Heart left ventricle (tissue), 13 donors: ENCODE results near the gene KCNJ6.

Source experiments
- CTCF ChIP-seq, 12 donors: fragments of 200-600 bp; sonication (generic) in 4 of 12; IDR thresholded peaks; one replicate each; pipeline versions ENCODE4 v1.5.0 to v1.8.0; 2018 to 2022; ENCODE audit warnings: antibody characterized with exemption in 12 of 12, mild to moderate bottlenecking in 5 of 12
- POLR2A ChIP-seq, 2 donors: fragments of 450-650 bp; IDR thresholded peaks; one replicate each; pipeline ENCODE4 v1.6.1; 2017; ENCODE audit warnings: antibody characterized with exemption in 2 of 2, mild to moderate bottlenecking in 2 of 2, moderate library complexity in 2 of 2
- donor health status: ischemic (EF 13 %, LVEDD 7.1; RV severe dilation, severe dysfunction).
- donor health status: DM: no; HTN: yes; CAD: no.
- donor health status: DM: no; HTN: no; CAD: no.
- donor health status: ischemic (EF 25% LVEDD 6.9; RV normal size, moderate dysfunction).
- donor health status: ischemic (EF 25% LVEDD 5.7; RV mildly dilated, moderate dysfunction).
- donor health status: ischemic (EF 35%, LVEDD 5.7; RV mildly dilated, moderate dysfunction).
- donor health status: nonischemic (EF 11% LVEDD 7.7; RV severe dilation, severe dysfunction).
- donor health status: DM: yes; HTN: yes; CAD: no.
- donor health status: PGD.
- donor health status: ischemic (EF 29% LVEDD 5.4; RV normal size, mild dysfunction).
- donor health status: nonischemic (EF 23%, LVEDD 6.1; RV moderate dilation, normal function).

DNA sequence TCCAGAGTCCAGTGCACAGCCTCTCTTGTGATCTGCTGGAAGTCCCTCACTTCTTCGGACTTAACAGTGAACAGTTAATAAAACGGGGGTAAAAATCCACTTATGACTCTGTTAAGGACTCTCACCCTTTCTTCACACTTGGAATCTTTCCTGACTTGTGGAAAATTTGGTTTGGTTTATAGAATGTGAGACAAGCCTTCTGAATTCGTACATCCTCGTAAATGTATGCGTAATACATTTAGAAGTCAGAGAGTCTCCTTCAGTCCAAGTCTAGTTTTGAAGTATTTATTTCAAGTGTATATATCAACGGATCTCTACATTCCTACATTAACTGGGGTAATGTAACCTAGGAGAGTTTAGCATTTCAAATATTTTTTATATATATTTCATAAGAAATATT is 270.4 kb downstream of the KCNJ6 start:
- no peak for TF ChIP-seq CTCF (IDR thresholded peaks at IDR 0.05)
- TF ChIP-seq POLR2A (IDR thresholded peaks at IDR 0.05) = no peak
